Ovary (tissue), 9 donors: ENCODE results near the gene PDSS2. TPM values are rescaled to one million over a fixed set of nuclear protein-coding genes. Genes with fewer than 3 reads are reported as not detected.

Experiments used
- DNase-seq, 5 donors: peaks; one replicate each; pipeline ENCODE4 v3.0.0-alpha.2; 2019 to 2020
- H3K27ac ChIP-seq, 2 donors: fragments of 200-600 bp; one replicate each; pipeline versions ENCODE4 v1.5.1 to v1.8.0; 2019 to 2022
- H3K27me3 ChIP-seq: fragments of 200-600 bp; one replicate; pipeline ENCODE4 v1.8.0; 2022
- H3K36me3 ChIP-seq: fragments of 200-600 bp; sonication (generic); one replicate; pipeline ENCODE4 v1.5.1; 2019
- H3K4me1 ChIP-seq: one replicate; pipeline ENCODE4 v1.8.1; 2013; ENCODE audit warnings: mild to moderate bottlenecking, moderate library complexity; ENCODE audit not compliant: insufficient read depth
- H3K4me3 ChIP-seq: fragments of 200-600 bp; sonication (generic); one replicate; pipeline ENCODE4 v1.5.1; 2017
- H3K9me3 ChIP-seq, 2 donors: fragments of 200-600 bp in 1 of 2; sonication (generic) in 1 of 2; one replicate each; pipeline versions ENCODE4 v1.5.1 to v1.8.1; 2013 to 2019; ENCODE audit warnings: mild to moderate bottlenecking in 1 of 2, moderate library complexity in 1 of 2
- CTCF ChIP-seq, 3 donors: fragments of 450-650 bp in 2 of 3; fragments of 200-600 bp in 1 of 3; IDR thresholded peaks; one replicate each; pipeline versions ENCODE4 v1.5.1 to v1.8.0; 2016 to 2022; ENCODE audit warnings: antibody characterized with exemption in 3 of 3, mild to moderate bottlenecking in 1 of 3
- EP300 ChIP-seq: sonication (generic); formaldehyde crosslinking; IDR thresholded peaks from one replicate; pipeline ENCODE4 v1.6.1; 2017; ENCODE audit warnings: antibody characterized with exemption
- POLR2A ChIP-seq: fragments of 450-650 bp; IDR thresholded peaks from one replicate; pipeline ENCODE4 v1.6.1; 2017; ENCODE audit warnings: antibody characterized with exemption, mild to moderate bottlenecking, moderate library complexity
- WGBS, 3 donors: extraction: QIAGEN DNeasy Blood & Tissue Kit in 1 of 3; methylation state at CpG; one replicate each; pipeline versions ENCODE4 v1.1.5 to v1.1.7; 2013 to 2017; 5-methylcytosine and 5-hydroxymethylcytosine counted together
- intact Hi-C, 4 donors: fragments of 100-400 bp; cut with DNase I; formaldehyde crosslinking; loops; one replicate each; pipeline versions ENCODE4 v1.11.0 to v1.15.1; 2022 to 2023
- polyA plus RNA-seq, 2 donors: library from polyadenylated mRNA; stranded (reverse); fragments of 200-250 nt in 1 of 2; fragments of 350-450 nt in 1 of 2; fragmentation: Illumina TruSeq in 1 of 2; extraction: RNeasy Lipid Tissue Mini Kit (QIAGEN cat#74804) in 1 of 2; gene quantifications; one replicate each; pipeline ENCODE4 v1.2.3, GENCODE V29; 2013 to 2014
- total RNA-seq, 7 donors: library from RNA; depleted of rRNA in 2 of 7; stranded (reverse); fragments of >200 nt in 2 of 7; fragmentation: NEBNext Ultra II Directional in 3 of 7; extraction: Animal tissue kit (Norgen Biotek cat#: 25700) in 3 of 7; gene quantifications; one replicate each; pipeline versions ENCODE4 v1.1.0 to v1.2.4, GENCODE V29; 2016 to 2023
- donor health status: DM: no; HTN: no; CAD: no; lungs with moderate emphysema.
- donor health status: DM: no; HTN: no; CAD: no.
- donor health status: Bipolar disorder and iron deficiency.
- donor health status: DM: yes; HTN: yes; CAD: no.
- donor health status: DM: no; HTN: no; CAD: no.
- donor health status: DM: yes; HTN: yes; CAD: no.

Gene PDSS2
- total and polyA plus RNA-seq, 9 donors: 8.2 to 17.5 (median 12.0) TPM

- Histone ChIP-seq H3K4me1 (peaks cover 12% of the 10 kb centered on the region), H3K4me3 (no peak overlapping the region), H3K27me3 (no peaks in the 10 kb centered on the region), H3K9me3 (peaks cover 5 to 7% of the 10 kb centered on the region in 2 donors), H3K27ac (no peak overlapping the region), H3K36me3 (no peaks in the 10 kb centered on the region)
- intact Hi-C loops: no loop called here
- DNase-seq: no peak
- no peak for TF ChIP-seq CTCF (IDR thresholded peaks at IDR 0.05)
- WGBS, 3 donors: 98 to 100% (median 100%) methylated on average over 1 of the region's 1 CpG
These were observed 57.8 kb downstream of the PDSS2 start for GRCh38 chr6:107401573-107401972.

GRCh38 chr6:107400616-107401147 lies 58.7 kb downstream of the PDSS2 start:
- Histone ChIP-seq H3K4me3 (no peak overlapping the region), H3K27ac (no peak overlapping the region), H3K27me3 (no peaks in the 10 kb centered on the region), H3K9me3 (peaks cover 5 to 7% of the 10 kb centered on the region in 2 donors), H3K4me1 (peaks cover 12% of the 10 kb centered on the region), H3K36me3 (no peaks in the 10 kb centered on the region)
- no peak for DNase-seq
- WGBS, 3 donors: 89 to 92% (median 90%) methylated on average over 4 of the region's 4 CpGs
- TF ChIP-seq EP300 (no peak), POLR2A (no peak), CTCF (IDR thresholded peaks at IDR 0.05) (no peak)
- intact Hi-C loops: no loop called here

GRCh38 chr6:107399935-107400334 lies 59.4 kb downstream of the PDSS2 start:
- Histone ChIP-seq H3K4me3 (no peak overlapping the region), H3K27ac (peak overlapping the region in 1 of 2 donors; percentile 31), H3K9me3 (peaks cover 5 to 7% of the 10 kb centered on the region in 2 donors), H3K36me3 (no peaks in the 10 kb centered on the region), H3K27me3 (no peaks in the 10 kb centered on the region), H3K4me1 (peaks cover 12% of the 10 kb centered on the region)
- no peak for TF ChIP-seq POLR2A
- TF ChIP-seq EP300: no peak
- TF ChIP-seq CTCF (IDR thresholded peaks at IDR 0.05): no peak
- DNase-seq: no peak
- intact Hi-C loops: no loop called here
- WGBS, 3 donors: 2 to 29% (median 16%) methylated on average over 1 of the region's 1 CpG

- no peak overlapping the region for H3K27ac ChIP-seq
- H3K36me3 ChIP-seq: no peaks in the 10 kb centered on the region
- intact Hi-C loops: no loop called here
- no peak overlapping the region for H3K4me3 ChIP-seq
- DNase-seq: no peak
- H3K4me1 ChIP-seq: peaks cover 12% of the 10 kb centered on the region
- no peaks in the 10 kb centered on the region for H3K27me3 ChIP-seq
- TF ChIP-seq CTCF (IDR thresholded peaks at IDR 0.05): no peak
- no peak for TF ChIP-seq POLR2A
- no peak for TF ChIP-seq EP300
- peaks cover 3% of the 10 kb centered on the region in 2 donors for H3K9me3 ChIP-seq
These were observed 61.4 kb downstream of the PDSS2 start for GRCh38 chr6:107398001-107398400.
